Epithelial cell of esophagus (primary cell): ENCODE measurements around the gene VEZT.
A peak's percentile ranks its signal among the peaks of the same experiment; 100 is the strongest.

Source experiments
- DNase-seq: peaks from one replicate; pipeline ENCODE4 v3.0.0; 2010; ENCODE audit warnings: low read depth
- H3K4me3 ChIP-seq: 2 replicates; pipeline ENCODE4 v1.5.1; 2011; ENCODE audit warnings: mild to moderate bottlenecking, low read length, control low read depth
- CTCF ChIP-seq: IDR thresholded peaks from 2 replicates; pipeline ENCODE4 v1.5.1; 2011; ENCODE audit warnings: low read depth, mild to moderate bottlenecking, low read length, control low read depth, inconsistent platforms; ENCODE audit not compliant: insufficient read depth; ENCODE audit errors: missing control alignments

The VEZT gene

GRCh38 chr12:95205016-95205624 lies 12.5 kb upstream of the VEZT start:
- DNase-seq = no peak
- no peak overlapping the region for H3K4me3 ChIP-seq
- TF ChIP-seq CTCF = no peak

GRCh38 chr12:95205685-95206084 lies 11.9 kb upstream of the VEZT start:
- H3K4me3 ChIP-seq = no peak overlapping the region
- no peak for TF ChIP-seq CTCF
- peak; percentile 95 for DNase-seq

GRCh38 chr12:95206916-95207315 lies 10.7 kb upstream of the VEZT start:
- H3K4me3 ChIP-seq = no peak overlapping the region
- no peak for DNase-seq
- no peak for TF ChIP-seq CTCF

- no peak overlapping the region for H3K4me3 ChIP-seq
- DNase-seq = no peak
- TF ChIP-seq CTCF = no peak
Observed at GRCh38 chr12:95207407-95207806, 10.2 kb upstream of the VEZT start.

- H3K4me3 ChIP-seq = no peak overlapping the region
- TF ChIP-seq CTCF = no peak
- no peak for DNase-seq
Observed at GRCh38 chr12:95208678-95209077, 8.9 kb upstream of the VEZT start.

- no peak for TF ChIP-seq CTCF
- H3K4me3 ChIP-seq = no peak overlapping the region
- peak; percentile 60 for DNase-seq
Observed at GRCh38 chr12:95212586-95212985, 5.0 kb upstream of the VEZT start.

- no peak for DNase-seq
- H3K4me3 ChIP-seq = no peak overlapping the region
- TF ChIP-seq CTCF = no peak
Observed at GRCh38 chr12:95213119-95213518, 4.5 kb upstream of the VEZT start.
